Measurements from ENCODE around the gene SCGB1A1.
"Not testable (repeated sequence)": the region's sequence is repeated elsewhere in the genome, so short reads cannot be mapped to it uniquely, and the experiment has no call there.

Gene SCGB1A1

DNA sequence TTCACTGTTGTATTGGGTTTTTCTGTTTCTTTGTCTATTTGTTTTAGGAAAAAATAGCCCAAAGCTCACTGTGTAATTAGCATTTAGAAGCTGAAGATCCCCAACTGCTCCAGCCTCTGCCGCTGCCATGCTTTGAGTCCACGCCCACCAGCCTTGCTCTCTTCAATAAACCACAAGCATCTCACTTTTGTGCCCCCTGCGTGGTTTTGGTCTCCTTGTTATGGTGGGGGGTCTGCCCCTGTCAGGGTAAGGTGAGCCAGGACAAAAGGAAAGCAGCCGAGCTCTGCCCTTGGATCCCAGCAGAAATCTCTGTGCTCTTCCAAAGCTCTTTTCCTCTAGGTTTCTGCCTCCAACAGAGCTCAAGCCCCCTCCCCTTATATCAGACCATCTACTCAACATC is 4.2 kb downstream of the SCGB1A1 start:
- no peak for DNase-seq

- peak; percentile 39 for DNase-seq
Observed at GRCh38 chr11:62427630-62428233, 8.9 kb downstream of the SCGB1A1 start.

DNA sequence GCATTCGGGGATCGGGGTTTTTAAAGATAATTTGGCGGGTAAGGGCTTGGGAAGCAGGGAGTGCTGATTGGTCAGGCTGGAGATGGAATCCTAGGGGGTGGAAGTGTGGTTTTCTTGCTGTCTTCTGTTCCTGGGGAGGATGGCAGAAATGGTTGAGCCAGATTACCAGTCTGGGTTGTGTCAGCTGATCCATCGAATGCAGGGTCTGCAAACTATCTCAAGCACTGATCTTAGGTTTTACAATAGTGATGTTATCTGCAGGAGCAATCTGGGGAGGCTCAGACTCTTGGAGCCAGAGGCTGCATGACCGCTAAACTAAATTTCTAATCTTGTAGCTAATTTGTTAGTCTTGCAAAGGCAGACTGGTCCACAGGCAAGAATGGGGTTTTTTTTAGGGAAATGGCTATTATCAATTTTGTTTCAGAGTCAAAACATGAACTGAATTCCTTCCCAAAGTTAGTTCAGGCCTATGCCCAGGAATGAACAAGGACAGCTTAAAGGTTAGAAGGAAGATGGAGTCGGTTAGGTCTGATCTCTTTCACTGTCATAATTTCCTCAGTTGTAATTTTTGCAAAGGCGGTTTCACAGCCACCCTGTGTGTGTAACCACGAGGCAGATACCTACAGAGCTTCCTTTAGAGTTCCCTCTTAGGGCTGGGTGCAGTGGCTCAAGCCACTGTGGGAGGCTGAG is 10.2 kb downstream of the SCGB1A1 start:
- DNase-seq, result no peak

DNA sequence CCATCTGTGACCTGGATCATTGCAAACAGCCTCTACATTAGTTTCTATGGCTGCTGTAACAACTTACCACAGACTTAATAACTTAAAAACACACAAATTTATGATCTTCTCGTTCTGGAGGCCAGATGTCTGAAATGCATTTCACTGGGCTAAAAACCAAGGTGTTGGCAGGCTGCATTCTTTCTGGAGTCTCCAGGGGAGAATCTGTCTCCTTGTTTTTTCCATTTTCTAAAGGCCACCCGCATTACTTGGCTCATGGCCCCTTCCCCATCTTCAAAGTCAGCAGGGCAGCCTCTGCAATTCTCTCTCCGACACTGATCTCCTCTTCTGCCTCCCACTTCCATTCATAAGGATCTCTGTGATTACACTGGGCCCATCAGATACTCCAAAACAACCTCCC is 11.6 kb downstream of the SCGB1A1 start:
- DNase-seq, result no peak

DNA sequence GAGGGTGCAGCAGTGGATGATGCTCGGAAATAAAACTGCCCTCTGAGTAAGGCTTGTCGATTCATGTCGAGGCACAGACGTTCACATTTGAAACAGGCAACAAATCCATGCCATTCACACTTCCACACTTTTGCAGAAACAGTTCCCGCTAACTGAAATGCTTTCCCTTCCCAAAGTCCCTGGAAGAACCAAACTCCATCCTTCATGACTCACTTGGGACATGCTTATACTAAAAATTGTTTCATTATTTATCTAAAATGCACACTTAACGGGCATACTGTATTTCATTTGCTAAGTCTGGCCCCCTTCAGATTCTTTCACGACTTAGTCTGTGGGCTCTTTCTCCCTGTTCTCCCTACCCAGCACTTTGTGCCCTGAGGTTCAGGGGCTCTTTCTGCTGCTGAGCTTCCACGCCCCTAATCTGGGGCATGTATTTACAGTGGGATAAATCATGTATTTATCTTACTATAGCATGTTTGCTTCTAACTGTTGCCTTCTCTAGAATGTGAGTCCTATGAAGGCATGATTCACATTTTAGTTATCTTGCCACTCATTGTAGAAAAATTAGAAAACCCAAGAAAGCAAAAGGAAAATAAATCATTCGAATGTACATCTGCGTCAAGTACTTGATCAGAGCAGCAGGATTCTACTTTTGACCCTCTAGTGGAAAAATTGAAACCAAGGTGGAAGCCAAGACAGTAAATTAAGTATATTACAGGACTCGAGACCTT is 12.5 kb downstream of the SCGB1A1 start:
- DNase-seq, result no peak

- DNase-seq, result no peak
Observed at GRCh38 chr11:62432695-62433094, 13.9 kb downstream of the SCGB1A1 start.

- no peak for DNase-seq
Observed at GRCh38 chr11:62433141-62433903, 14.5 kb downstream of the SCGB1A1 start.

DNA sequence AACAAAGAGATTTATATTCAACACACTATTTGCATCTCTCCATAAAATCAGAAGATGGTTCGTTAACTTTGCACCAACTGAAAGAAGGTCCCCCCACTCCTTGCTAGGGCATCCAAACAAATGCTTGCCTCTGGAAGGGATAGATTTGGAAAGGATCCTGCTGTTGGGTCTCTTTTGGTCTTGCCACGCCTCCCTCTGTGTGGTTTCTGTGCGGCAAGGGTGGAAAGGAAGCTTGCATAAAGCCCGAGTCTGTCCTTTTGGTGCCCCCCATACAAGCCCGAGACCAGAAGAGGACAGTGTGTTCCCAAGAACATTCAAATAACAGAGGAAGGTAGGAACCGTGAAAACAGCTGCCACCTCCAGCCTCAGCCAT is 15.1 kb downstream of the SCGB1A1 start:
- no peak for DNase-seq

DNA sequence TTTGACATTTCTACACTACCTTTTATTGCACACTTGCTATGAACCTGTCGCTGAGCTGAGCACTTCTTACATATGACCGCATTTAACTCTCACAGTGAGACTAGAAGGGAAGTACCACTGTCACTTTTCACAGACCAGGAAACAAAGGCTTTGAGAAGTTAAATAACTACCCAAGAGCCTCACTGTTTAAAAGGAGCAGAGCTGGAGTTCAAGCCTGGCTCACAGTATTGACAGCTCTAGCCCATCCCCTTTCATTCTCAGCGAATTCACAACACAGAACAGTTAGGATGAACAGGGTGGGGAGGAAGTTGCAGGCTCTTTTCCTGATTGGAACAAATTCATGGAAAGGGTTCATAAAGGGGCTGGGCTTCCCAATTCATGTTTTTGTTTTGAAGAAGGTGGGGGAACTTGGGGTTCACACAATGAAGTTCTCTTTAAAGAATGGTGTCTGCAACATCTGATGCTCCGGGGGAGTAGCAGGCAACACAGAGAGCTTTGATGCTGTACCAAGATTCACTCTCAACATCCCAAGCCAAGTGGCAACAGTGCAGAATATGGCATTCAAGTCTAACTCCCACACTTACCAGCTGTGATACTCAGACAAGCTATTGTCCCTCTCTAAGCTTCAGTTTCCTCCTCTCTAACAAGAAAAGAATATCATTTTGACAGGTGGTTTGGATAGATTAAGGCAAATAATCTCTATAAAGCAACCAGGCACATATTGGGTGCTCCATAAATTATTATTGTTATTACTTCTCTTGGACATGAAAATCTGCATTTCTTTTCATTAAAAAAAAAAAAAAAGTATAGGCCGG is 17.2 kb downstream of the SCGB1A1 start:
- no peak for DNase-seq

- DNase-seq, result no peak
Observed at GRCh38 chr11:62437616-62438015, 18.8 kb downstream of the SCGB1A1 start.

DNA sequence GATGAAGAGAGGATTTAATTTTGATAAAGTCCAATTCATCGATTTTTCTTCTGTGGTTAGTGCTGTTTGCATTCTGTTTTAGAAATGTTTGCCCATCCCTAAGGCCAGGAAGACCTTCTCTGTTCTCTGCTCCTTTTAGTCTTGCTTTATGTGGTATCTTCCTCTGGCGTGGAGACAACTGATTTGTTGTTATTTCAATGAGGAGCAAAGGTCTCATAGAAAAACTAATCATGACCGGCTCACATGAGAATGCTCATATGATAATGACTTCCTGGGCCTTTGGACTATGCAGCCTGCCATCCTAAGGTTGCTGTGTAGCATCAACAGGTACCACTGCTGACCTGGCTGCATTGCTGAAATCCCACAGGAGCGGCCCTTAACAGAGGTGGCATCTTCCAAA is 19.8 kb downstream of the SCGB1A1 start:
- DNase-seq, result no peak

DNA sequence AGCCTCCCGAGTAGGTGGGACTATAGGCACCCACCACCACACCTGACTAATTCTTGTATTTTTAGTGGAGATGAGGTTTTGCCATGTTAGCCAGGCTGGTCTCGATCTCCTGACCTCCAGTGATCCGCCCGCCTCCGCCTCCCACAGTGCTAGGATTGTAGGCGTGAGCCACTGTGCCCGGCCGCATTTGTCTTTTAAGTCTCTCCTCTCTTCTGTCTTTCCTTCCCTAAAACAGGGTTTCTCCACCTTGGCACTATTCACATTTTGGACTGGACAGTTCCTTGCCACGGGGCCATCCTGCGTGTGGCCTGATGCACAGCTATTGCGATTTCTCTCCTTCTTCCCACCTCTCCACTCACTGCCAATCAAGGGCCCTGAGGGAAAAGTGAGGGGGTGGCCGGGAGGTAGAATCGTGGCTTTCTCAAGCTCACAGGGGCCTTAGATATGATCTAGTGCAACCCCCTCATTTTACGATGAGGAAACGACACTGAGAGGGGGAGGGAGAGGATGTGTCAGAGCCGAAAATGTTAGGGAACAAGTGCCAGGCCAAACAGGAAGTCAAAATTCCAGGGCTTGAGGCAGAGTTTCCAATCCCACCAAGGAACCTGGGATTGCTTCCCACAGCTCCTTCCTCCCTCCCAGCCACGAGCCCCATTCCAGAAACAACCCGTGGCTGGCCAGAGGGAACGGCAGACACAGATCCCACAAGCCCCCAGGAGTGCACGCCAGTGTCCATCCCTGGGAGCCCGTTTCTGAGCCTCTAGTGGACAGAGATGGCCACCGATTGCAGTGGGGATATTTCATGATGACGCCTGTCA is 21.2 kb downstream of the SCGB1A1 start:
- DNase-seq, result no peak

DNA sequence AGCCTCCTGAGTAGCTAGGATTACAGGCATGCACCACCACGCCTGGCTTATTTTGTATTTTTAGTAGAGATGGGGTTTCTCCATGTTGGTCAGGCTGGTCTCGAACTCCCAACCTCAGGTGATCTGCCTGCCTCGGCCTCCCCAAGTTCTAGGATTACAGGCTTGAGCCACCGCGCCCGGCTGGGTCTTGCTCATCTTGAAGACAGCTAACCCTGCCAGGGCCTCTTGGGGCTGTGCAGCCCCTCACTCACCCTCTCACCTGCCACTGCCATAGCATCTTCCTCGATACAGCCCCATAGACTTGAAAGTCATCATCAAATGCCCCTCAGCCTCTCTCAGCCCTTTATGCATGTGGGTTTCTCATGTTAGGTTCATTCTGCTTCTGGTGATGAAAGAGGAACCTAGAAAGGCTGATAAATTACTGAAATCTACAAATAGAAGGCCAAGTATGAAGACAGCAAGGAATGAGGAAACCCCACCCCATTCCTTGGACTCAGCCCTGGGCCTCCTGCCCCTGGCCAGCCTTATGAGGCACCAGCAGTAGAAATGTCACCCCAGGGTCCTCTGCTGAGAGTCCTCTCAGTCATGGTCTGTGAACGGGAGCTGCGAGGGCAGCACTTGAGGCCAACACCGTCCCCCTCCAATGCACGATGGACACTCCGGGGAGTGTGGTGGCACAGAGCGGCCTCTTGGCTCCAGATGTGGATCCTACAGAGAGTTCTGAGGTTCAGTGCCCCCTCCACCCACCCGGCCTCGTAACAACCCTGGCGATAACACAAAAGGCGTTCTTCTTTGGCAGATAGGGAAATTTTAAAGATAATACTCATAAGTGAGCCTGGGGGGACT is 24.8 kb downstream of the SCGB1A1 start:
- no peak for DNase-seq

- DNase-seq, result peak; percentile 44
Observed at GRCh38 chr11:62444236-62444833, 25.5 kb downstream of the SCGB1A1 start.

DNA sequence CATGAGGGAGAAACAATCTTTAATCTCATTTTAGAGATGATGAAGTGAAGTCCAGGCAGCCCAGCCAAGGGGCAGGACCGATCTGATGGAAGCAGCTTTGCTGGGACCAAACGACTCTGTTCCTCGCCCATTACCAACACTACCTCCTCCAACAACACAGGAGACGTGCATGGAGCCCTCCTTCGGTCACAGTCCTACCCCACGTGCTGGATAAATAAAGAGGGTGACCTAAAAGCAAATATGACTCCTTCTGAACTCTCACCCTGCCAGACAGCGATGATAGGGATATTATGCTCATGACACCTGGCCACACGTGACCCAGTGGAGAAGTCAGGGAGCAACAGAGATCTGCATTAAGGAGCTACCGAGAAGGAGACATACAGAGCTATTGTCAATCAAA is 26.0 kb downstream of the SCGB1A1 start:
- DNase-seq, result no peak

DNA sequence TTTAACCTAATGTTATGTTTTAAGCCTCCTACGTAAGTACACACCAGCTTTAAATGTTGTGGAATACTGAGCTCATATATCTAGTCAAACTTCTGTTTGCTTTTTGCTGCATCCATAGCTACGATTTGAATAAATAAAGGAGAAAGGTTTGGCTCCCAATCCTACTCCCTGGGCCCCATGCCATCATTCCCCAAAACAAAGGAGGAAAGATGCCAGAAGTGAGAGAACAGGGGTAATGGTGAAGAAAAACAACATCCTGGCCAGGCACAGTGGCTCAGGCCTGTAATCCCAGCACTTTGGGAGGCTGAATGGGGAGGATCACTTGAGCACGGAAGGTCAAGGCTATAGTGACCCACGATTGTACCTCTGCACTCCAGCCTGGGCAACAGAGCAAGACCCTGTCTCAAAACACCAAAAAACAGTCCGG is 26.5 kb downstream of the SCGB1A1 start:
- no peak for DNase-seq

GRCh38 chr11:62446091-62446490 is 27.3 kb downstream of the SCGB1A1 start:
- no peak for DNase-seq

GRCh38 chr11:62449451-62449851 is 30.6 kb downstream of the SCGB1A1 start:
- DNase-seq, result no peak

GRCh38 chr11:62449912-62450311 is 31.1 kb downstream of the SCGB1A1 start:
- DNase-seq, result not testable (repeated sequence)

DNA sequence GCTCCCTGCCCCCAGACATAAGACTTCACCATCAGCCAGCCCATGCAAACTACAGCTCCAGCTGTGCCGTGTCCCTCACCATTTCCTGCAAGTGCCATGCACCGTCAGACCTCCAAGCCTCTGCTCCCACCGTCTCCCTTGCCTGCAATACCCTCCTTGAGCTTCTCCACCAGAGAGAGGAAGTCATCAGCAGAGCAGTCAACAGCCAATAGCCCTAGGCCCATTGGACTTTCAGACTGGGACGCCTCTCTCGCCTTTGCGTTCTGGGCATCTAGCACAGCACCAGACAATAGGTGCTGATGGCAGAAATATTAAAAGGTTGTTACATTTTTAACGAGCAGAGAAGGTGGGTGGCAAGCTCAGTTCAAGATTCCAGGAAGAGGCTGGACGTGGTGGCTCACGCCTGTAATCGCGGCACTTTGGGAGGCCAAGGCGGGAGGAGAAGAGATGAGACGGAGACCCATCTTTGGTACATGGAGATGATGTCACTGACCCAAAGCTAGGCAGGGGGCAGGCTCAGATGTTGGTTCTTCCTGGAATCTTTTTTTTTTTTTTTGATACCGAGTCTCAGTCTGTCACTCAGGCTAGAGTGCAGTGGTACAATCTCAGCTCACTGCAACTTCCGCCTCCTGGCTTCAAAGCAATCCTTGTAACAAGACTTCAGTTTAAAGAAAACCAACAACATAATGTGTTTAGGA is 31.9 kb downstream of the SCGB1A1 start:
- DNase-seq, result no peak

Data from stimulated activated CD4-positive, alpha-beta T cell treated with anti-CD3 and anti-CD28 coated beads, Interleukin-4, amount 100 ng/mL, for 24 hours (primary cell).